ENCODE measurements around the gene NFKBIL1.

Gene NFKBIL1

GRCh38 chr6:31559958-31560696 is 12.7 kb downstream of the NFKBIL1 start:
- no peak overlapping the region for H3K4me3 ChIP-seq (ENCODE audit: insufficient read depth, low read depth, low read length)

DNA sequence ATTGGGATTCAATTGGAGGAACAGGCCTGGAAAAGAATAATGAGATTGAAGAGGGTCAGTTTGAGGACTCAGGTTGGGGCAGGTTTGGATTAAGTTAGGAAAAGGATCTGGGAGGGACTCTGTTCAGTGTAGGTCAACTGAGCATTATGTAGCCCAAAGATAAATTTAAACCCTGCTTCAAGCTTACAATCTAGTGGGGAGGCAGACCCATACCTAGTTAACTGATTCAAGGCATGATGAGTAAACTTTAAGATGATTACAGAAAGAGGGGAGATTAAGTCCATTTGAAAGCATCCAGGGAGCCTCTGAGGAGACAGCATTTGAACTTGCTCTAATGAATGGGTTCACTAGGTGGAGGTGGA is 13.3 kb downstream of the NFKBIL1 start:
- Histone ChIP-seq H3K4me3 (ENCODE audit: insufficient read depth, low read depth, low read length) (no peak overlapping the region), H3K27ac (ENCODE audit: insufficient read depth, low read depth, low read length, poor library complexity, severe bottlenecking) (no peak overlapping the region), H3K27me3 (ENCODE audit: control insufficient read depth, insufficient read depth, low read length, poor library complexity, severe bottlenecking) (no peaks in the 10 kb centered on the region), H3K9me3 (ENCODE audit: control insufficient read depth, low read length) (no peaks in the 10 kb centered on the region), H3K4me1 (ENCODE audit: control insufficient read depth, insufficient read depth, low read length) (no peaks in the 10 kb centered on the region), H3K36me3 (ENCODE audit: control insufficient read depth, insufficient read depth, low read length) (peaks cover 7% of the 10 kb centered on the region)

More at GRCh38 chr6:31559958-31560696, 12.7 kb downstream of the NFKBIL1 start:
- Histone ChIP-seq H3K36me3 (ENCODE audit: control insufficient read depth, insufficient read depth, low read length) (peaks cover 7% of the 10 kb centered on the region), H3K4me1 (ENCODE audit: control insufficient read depth, insufficient read depth, low read length) (no peaks in the 10 kb centered on the region), H3K27ac (ENCODE audit: insufficient read depth, low read depth, low read length, poor library complexity, severe bottlenecking) (no peak overlapping the region), H3K9me3 (ENCODE audit: control insufficient read depth, low read length) (no peaks in the 10 kb centered on the region), H3K27me3 (ENCODE audit: control insufficient read depth, insufficient read depth, low read length, poor library complexity, severe bottlenecking) (no peaks in the 10 kb centered on the region)
- WGBS, 2 experiments, result 86 to 89% methylated on average over 7 of the region's 7 CpGs

DNA sequence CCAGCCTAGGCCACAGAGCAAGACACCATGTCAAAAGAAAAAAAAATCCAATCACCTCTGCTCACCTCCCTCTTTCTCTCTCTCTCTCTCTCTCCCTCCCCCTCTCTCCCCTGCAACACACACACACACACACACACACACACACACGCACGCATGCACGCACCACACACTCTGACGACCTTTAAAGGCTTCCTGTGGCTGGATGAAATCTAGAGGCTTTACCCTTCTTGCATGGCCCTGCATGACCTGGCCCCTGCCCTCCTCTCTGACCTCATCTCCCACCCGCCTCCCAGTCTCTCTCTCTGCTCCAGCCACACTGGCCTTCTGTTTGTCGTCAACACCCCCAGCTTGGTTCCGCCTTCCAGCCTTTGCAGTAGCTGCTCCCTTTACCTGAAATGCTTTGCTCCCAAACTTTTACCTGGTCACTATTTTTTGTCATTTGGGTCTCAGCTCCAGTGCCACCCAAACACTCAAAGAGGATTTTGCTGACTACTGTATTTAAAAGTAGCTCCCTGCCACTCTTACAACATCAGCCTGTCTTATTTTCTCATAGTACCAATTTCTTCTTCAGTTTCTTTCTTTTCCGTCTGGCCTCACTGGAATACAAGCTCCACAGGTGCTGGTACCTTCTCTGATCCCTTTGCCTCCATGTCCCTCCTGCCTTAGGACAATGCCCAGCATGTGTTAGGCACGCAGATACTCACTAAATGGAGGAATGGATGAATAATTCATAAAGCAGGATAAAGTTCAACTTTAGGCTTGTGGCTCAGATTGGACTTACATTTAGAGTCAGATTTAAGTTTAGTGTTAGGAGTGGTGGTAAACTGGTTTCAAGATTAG is 20.3 kb downstream of the NFKBIL1 start:
- 55 to 58% methylated on average over 9 of the region's 9 CpGs for WGBS, 2 experiments
- Histone ChIP-seq H3K4me1 (ENCODE audit: control insufficient read depth, insufficient read depth, low read length) (no peaks in the 10 kb centered on the region), H3K4me3 (ENCODE audit: insufficient read depth, low read depth, low read length) (no peak overlapping the region), H3K9me3 (ENCODE audit: control insufficient read depth, low read length) (no peaks in the 10 kb centered on the region), H3K36me3 (ENCODE audit: control insufficient read depth, insufficient read depth, low read length) (no peaks in the 10 kb centered on the region), H3K27me3 (ENCODE audit: control insufficient read depth, insufficient read depth, low read length, poor library complexity, severe bottlenecking) (no peaks in the 10 kb centered on the region), H3K27ac (ENCODE audit: insufficient read depth, low read depth, low read length, poor library complexity, severe bottlenecking) (no peak overlapping the region)

GRCh38 chr6:31568537-31568961 is 21.1 kb downstream of the NFKBIL1 start:
- Histone ChIP-seq H3K36me3 (ENCODE audit: control insufficient read depth, insufficient read depth, low read length) (no peaks in the 10 kb centered on the region), H3K27me3 (ENCODE audit: control insufficient read depth, insufficient read depth, low read length, poor library complexity, severe bottlenecking) (no peaks in the 10 kb centered on the region), H3K4me3 (ENCODE audit: insufficient read depth, low read depth, low read length) (no peak overlapping the region), H3K4me1 (ENCODE audit: control insufficient read depth, insufficient read depth, low read length) (no peaks in the 10 kb centered on the region), H3K9me3 (ENCODE audit: control insufficient read depth, low read length) (no peaks in the 10 kb centered on the region), H3K27ac (ENCODE audit: insufficient read depth, low read depth, low read length, poor library complexity, severe bottlenecking) (no peak overlapping the region)
- 90 to 92% methylated on average over 3 of the region's 3 CpGs for WGBS, 2 experiments

GRCh38 chr6:31569861-31570536 is 22.6 kb downstream of the NFKBIL1 start:
- no peak overlapping the region for H3K27ac ChIP-seq (ENCODE audit: insufficient read depth, low read depth, low read length, poor library complexity, severe bottlenecking)
- H3K27me3 ChIP-seq (ENCODE audit: control insufficient read depth, insufficient read depth, low read length, poor library complexity, severe bottlenecking), result no peaks in the 10 kb centered on the region
- H3K36me3 ChIP-seq (ENCODE audit: control insufficient read depth, insufficient read depth, low read length), result no peaks in the 10 kb centered on the region
- no peaks in the 10 kb centered on the region for H3K4me1 ChIP-seq (ENCODE audit: control insufficient read depth, insufficient read depth, low read length)
- no peaks in the 10 kb centered on the region for H3K9me3 ChIP-seq (ENCODE audit: control insufficient read depth, low read length)
- WGBS, 2 experiments, result no CpG with 5 or more reads among the region's 1 CpG
- H3K4me3 ChIP-seq (ENCODE audit: insufficient read depth, low read depth, low read length), result no peak overlapping the region

DNA sequence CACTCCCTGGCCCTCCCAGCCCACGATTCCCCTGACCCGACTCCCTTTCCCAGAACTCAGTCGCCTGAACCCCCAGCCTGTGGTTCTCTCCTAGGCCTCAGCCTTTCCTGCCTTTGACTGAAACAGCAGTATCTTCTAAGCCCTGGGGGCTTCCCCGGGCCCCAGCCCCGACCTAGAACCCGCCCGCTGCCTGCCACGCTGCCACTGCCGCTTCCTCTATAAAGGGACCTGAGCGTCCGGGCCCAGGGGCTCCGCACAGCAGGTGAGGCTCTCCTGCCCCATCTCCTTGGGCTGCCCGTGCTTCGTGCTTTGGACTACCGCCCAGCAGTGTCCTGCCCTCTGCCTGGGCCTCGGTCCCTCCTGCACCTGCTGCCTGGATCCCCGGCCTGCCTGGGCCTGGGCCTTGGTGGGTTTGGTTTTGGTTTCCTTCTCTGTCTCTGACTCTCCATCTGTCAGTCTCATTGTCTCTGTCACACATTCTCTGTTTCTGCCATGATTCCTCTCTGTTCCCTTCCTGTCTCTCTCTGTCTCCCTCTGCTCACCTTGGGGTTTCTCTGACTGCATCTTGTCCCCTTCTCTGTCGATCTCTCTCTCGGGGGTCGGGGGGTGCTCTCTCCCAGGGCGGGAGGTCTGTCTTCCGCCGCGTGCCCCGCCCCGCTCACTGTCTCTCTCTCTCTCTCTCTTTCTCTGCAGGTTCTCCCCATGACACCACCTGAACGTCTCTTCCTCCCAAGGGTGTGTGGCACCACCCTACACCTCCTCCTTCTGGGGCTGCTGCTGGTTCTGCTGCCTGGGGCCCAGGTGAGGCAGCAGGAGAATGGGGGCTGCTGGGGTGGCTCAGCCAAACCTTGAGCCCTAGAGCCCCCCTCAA is 24.9 kb downstream of the NFKBIL1 start, which contains the start of gene LTA:
Gene LTA (plus strand): TSS at position 249 of the 871 bp plus-strand sequence. CDS start 454 bp downstream, at position 703.
- H3K27me3 ChIP-seq (ENCODE audit: control insufficient read depth, insufficient read depth, low read length, poor library complexity, severe bottlenecking), result no peaks in the 10 kb centered on the region
- 92 to 94% methylated on average over 27 of the region's 27 CpGs for WGBS, 2 experiments
- no peak within 1 kb of the TSS for H3K27ac ChIP-seq (ENCODE audit: insufficient read depth, low read depth, low read length, poor library complexity, severe bottlenecking)
- H3K4me3 ChIP-seq (ENCODE audit: insufficient read depth, low read depth, low read length), result no peak within 1 kb of the TSS
- no peaks in the 10 kb centered on the region for H3K4me1 ChIP-seq (ENCODE audit: control insufficient read depth, insufficient read depth, low read length)
- H3K36me3 ChIP-seq (ENCODE audit: control insufficient read depth, insufficient read depth, low read length), result no peaks in the 10 kb centered on the region
- H3K9me3 ChIP-seq (ENCODE audit: control insufficient read depth, low read length), result no peaks in the 10 kb centered on the region

DNA sequence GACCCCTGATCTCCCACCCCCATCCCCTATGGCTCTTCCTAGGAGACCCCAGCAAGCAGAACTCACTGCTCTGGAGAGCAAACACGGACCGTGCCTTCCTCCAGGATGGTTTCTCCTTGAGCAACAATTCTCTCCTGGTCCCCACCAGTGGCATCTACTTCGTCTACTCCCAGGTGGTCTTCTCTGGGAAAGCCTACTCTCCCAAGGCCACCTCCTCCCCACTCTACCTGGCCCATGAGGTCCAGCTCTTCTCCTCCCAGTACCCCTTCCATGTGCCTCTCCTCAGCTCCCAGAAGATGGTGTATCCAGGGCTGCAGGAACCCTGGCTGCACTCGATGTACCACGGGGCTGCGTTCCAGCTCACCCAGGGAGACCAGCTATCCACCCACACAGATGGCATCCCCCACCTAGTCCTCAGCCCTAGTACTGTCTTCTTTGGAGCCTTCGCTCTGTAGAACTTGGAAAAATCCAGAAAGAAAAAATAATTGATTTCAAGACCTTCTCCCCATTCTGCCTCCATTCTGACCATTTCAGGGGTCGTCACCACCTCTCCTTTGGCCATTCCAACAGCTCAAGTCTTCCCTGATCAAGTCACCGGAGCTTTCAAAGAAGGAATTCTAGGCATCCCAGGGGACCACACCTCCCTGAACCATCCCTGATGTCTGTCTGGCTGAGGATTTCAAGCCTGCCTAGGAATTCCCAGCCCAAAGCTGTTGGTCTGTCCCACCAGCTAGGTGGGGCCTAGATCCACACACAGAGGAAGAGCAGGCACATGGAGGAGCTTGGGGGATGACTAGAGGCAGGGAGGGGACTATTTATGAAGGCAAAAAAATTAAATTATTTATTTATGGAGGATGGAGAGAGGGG is 26.1 kb downstream of the NFKBIL1 start:
- WGBS, 2 experiments, result 90 to 94% methylated on average over 9 of the region's 9 CpGs
- no peaks in the 10 kb centered on the region for H3K36me3 ChIP-seq (ENCODE audit: control insufficient read depth, insufficient read depth, low read length)
- no peak overlapping the region for H3K27ac ChIP-seq (ENCODE audit: insufficient read depth, low read depth, low read length, poor library complexity, severe bottlenecking)
- no peaks in the 10 kb centered on the region for H3K4me1 ChIP-seq (ENCODE audit: control insufficient read depth, insufficient read depth, low read length)
- H3K9me3 ChIP-seq (ENCODE audit: control insufficient read depth, low read length), result no peaks in the 10 kb centered on the region
- H3K27me3 ChIP-seq (ENCODE audit: control insufficient read depth, insufficient read depth, low read length, poor library complexity, severe bottlenecking), result no peaks in the 10 kb centered on the region
- H3K4me3 ChIP-seq (ENCODE audit: insufficient read depth, low read depth, low read length), result no peak overlapping the region

DNA sequence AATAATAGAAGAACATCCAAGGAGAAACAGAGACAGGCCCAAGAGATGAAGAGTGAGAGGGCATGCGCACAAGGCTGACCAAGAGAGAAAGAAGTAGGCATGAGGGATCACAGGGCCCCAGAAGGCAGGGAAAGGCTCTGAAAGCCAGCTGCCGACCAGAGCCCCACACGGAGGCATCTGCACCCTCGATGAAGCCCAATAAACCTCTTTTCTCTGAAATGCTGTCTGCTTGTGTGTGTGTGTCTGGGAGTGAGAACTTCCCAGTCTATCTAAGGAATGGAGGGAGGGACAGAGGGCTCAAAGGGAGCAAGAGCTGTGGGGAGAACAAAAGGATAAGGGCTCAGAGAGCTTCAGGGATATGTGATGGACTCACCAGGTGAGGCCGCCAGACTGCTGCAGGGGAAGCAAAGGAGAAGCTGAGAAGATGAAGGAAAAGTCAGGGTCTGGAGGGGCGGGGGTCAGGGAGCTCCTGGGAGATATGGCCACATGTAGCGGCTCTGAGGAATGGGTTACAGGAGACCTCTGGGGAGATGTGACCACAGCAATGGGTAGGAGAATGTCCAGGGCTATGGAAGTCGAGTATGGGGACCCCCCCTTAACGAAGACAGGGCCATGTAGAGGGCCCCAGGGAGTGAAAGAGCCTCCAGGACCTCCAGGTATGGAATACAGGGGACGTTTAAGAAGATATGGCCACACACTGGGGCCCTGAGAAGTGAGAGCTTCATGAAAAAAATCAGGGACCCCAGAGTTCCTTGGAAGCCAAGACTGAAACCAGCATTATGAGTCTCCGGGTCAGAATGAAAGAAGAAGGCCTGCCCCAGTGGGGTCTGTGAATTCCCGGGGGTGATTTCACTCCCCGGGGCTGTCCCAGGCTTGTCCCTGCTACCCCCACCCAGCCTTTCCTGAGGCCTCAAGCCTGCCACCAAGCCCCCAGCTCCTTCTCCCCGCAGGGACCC is 27.0 kb downstream of the NFKBIL1 start:
- no peaks in the 10 kb centered on the region for H3K4me1 ChIP-seq (ENCODE audit: control insufficient read depth, insufficient read depth, low read length)
- no peak overlapping the region for H3K27ac ChIP-seq (ENCODE audit: insufficient read depth, low read depth, low read length, poor library complexity, severe bottlenecking)
- no peaks in the 10 kb centered on the region for H3K36me3 ChIP-seq (ENCODE audit: control insufficient read depth, insufficient read depth, low read length)
- 89 to 91% methylated on average over 14 of the region's 14 CpGs for WGBS, 2 experiments
- H3K9me3 ChIP-seq (ENCODE audit: control insufficient read depth, low read length), result no peaks in the 10 kb centered on the region
- H3K4me3 ChIP-seq (ENCODE audit: insufficient read depth, low read depth, low read length), result no peak overlapping the region
- no peaks in the 10 kb centered on the region for H3K27me3 ChIP-seq (ENCODE audit: control insufficient read depth, insufficient read depth, low read length, poor library complexity, severe bottlenecking)
